Panc1 (cell line): ENCODE measurements around the gene ALG12. TPM values are rescaled to one million over a fixed set of nuclear protein-coding genes. Genes with fewer than 3 reads are reported as not detected.

Source experiments
- ATAC-seq: fragments of 200-7000 bp; cut with Tn5 transposase; 2 replicates; pipeline ENCODE4 v1.9.1; 2020; ENCODE audit warnings: mild to moderate bottlenecking, moderate library complexity
- BruUV-seq: library from RNA; stranded (reverse); fragments of 400-500 nt; replicated peaks from 2 replicates; lab custom pipeline; 2021; lab: Mats Ljungman, UMichigan
- CTCF ChIA-PET: fragments of 300-600 bp; sonication (Branson Sonifier 250); formaldehyde crosslinking; loops from one replicate; lab custom pipeline; 2022; ENCODE audit warnings: antibody characterized with exemption; lab: Charles Lee
- POLR2A ChIA-PET: fragments of 300-600 bp; sonication (Branson Sonifier 250); formaldehyde crosslinking; loops from one replicate; lab custom pipeline; 2022; ENCODE audit warnings: antibody characterized with exemption; lab: Charles Lee
- DNase-seq: peaks from one replicate; pipeline ENCODE4 v3.0.0-alpha.2; 2010; ENCODE audit warnings: low read depth, low spot score
- H3K27ac ChIP-seq: 2 replicates; pipeline ENCODE4 v1.5.1; 2011; ENCODE audit warnings: mild to moderate bottlenecking, low read length, inconsistent platforms
- H3K27me3 ChIP-seq: fragments of 200-500 bp; sonication (Bioruptor generic); 2 replicates; pipeline ENCODE4 v1.6.0; 2014; ENCODE audit warnings: low read length, inconsistent platforms; ENCODE audit not compliant: control insufficient read depth, insufficient read depth
- H3K36me3 ChIP-seq: fragments of 200-500 bp; sonication (Bioruptor generic); 2 replicates; pipeline ENCODE4 v1.5.1; 2014; ENCODE audit warnings: inconsistent platforms, mild to moderate bottlenecking, low read length, moderate library complexity; ENCODE audit not compliant: control insufficient read depth, insufficient read depth
- H3K4me1 ChIP-seq: 2 replicates; pipeline ENCODE4 v1.5.1; 2011; ENCODE audit warnings: inconsistent platforms, mild to moderate bottlenecking, low read length, moderate library complexity; ENCODE audit not compliant: control insufficient read depth, insufficient read depth
- H3K4me3 ChIP-seq, 2 experiments: 2 replicates each; pipeline ENCODE4 v1.5.1; 2011 to 2012; ENCODE audit warnings: low read depth in 2 of 2, low read length in 2 of 2, mild to moderate bottlenecking in 2 of 2, inconsistent platforms in 1 of 2, moderate library complexity in 1 of 2
- H3K9me3 ChIP-seq: fragments of 200-500 bp; sonication (Bioruptor generic); 2 replicates; pipeline ENCODE4 v1.5.1; 2014; ENCODE audit warnings: low read depth, mild to moderate bottlenecking, inconsistent platforms, low read length, moderate library complexity; ENCODE audit not compliant: control insufficient read depth, insufficient read depth
- POLR2AphosphoS5 ChIP-seq: IDR thresholded peaks from 2 replicates; pipeline ENCODE4 v1.6.1; 2012; ENCODE audit warnings: mild to moderate bottlenecking, low read depth, low read length, moderate library complexity
- SIN3A ChIP-seq: IDR thresholded peaks from 2 replicates; pipeline ENCODE4 v1.6.1; 2012; ENCODE audit warnings: low read depth, mild to moderate bottlenecking, low read length, moderate library complexity, borderline replicate concordance; ENCODE audit not compliant: insufficient read depth
- TCF7L2 ChIP-seq: IDR thresholded peaks from 2 replicates; pipeline ENCODE4 v1.6.1; 2011; ENCODE audit warnings: mild to moderate bottlenecking, low read depth, low read length, inconsistent platforms
- in situ Hi-C: cut with HindIII; loops from 2 replicates; pipeline ENCODE4 v1.10.0; 2016; ENCODE audit warnings: low sequenced_read_pairs, low pct_unique_long_range_greater_than_20kb
- intact Hi-C: fragments of 100-400 bp; cut with micrococcal nuclease; formaldehyde crosslinking; loops from one replicate; pipeline ENCODE4 v1.10.0; 2022; ENCODE audit not compliant: unreplicated experiment
- total RNA-seq: library from RNA; stranded (reverse); gene quantifications from one replicate; pipeline ENCODE4 v1.2.1, GENCODE V29; 2021; ENCODE audit not compliant: unreplicated experiment
- TF ChIP-seq, protein P1 (sequence below), 2 experiments: IDR thresholded peaks; 2 replicates each; pipeline ENCODE4 v1.6.1; 2011 to 2012; ENCODE audit warnings: low read depth in 2 of 2, control low read depth in 1 of 2, low read length in 1 of 2, mild to moderate bottlenecking in 1 of 2, moderate library complexity in 1 of 2; ENCODE audit not compliant: insufficient read depth in 1 of 2
- TF ChIP-seq, protein P2 (sequence below): fragments of 450-650 bp; IDR thresholded peaks from 2 replicates; pipeline ENCODE4 v1.5.1; 2017; ENCODE audit warnings: mild to moderate bottlenecking

The ALG12 gene
- total RNA-seq, 1 experiment from 2014 or later: 23.4 TPM

DNA sequence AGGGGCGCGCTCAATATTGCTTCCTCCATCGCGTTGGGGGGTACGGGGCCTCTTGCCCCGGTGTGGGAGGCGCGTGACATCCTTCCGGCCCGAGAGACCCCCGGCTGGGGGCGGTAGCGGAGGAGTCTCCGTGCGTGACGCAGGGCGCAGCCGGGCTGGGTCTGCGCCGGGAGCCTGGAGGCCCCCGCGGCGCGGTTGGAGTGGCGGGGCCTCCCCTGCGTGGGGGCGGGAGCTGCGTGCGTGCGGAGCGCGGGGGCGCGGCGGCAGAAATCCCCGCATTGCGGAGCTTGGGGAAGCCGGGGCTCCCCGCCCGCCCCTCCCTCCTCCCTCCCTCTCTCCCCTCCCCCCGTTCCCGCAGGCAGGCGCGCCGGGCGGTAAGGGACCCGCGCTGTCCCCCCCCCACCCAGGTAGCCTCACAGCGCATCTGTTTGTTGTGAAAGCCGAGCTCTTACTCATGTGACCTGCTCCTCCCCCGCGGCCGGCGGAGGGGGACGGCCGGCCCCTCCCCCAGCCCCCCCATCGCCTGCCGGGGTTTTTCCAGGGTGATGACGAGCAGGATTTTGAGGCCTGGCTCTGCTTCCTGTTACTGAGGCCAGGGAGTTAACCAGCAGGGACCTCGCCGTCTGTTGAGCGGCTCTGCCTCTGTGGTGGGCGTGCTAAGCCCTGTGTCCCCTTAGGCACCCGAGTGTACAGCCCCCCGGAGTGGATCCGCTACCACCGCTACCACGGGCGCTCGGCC lies 43.9 kb upstream of the ALG12 start:
- H3K27me3 ChIP-seq: no peaks in the 10 kb centered on the region
- in situ Hi-C loops: no loop called here
- peaks cover 54% of the 10 kb centered on the region for H3K4me1 ChIP-seq
- intact Hi-C loops: no loop called here
- H3K27ac ChIP-seq: peak overlapping the region; percentile 74
- POLR2A ChIA-PET: no interaction called here
- 0 out of 2 replicates have a peak, but pooled peaks have one; percentile 2 for ATAC-seq
- no peak for DNase-seq
- no TSS peak for BruUV-seq
- CTCF ChIA-PET: interaction anchor here (0.6 kb wide), 2 partner anchors 88 to 186 kb away, joined by 3 to 5 read pairs; no protein-coding TSS in a partner anchor
- H3K4me3 ChIP-seq: peak overlapping the region; percentile 70 to 71
- TF ChIP-seq TCF7L2 (no peak), SIN3A (peak; percentile 81; the same call in 1 of the 2 replicates), POLR2AphosphoS5 (no peak)
- TF ChIP-seq, protein P1, sequence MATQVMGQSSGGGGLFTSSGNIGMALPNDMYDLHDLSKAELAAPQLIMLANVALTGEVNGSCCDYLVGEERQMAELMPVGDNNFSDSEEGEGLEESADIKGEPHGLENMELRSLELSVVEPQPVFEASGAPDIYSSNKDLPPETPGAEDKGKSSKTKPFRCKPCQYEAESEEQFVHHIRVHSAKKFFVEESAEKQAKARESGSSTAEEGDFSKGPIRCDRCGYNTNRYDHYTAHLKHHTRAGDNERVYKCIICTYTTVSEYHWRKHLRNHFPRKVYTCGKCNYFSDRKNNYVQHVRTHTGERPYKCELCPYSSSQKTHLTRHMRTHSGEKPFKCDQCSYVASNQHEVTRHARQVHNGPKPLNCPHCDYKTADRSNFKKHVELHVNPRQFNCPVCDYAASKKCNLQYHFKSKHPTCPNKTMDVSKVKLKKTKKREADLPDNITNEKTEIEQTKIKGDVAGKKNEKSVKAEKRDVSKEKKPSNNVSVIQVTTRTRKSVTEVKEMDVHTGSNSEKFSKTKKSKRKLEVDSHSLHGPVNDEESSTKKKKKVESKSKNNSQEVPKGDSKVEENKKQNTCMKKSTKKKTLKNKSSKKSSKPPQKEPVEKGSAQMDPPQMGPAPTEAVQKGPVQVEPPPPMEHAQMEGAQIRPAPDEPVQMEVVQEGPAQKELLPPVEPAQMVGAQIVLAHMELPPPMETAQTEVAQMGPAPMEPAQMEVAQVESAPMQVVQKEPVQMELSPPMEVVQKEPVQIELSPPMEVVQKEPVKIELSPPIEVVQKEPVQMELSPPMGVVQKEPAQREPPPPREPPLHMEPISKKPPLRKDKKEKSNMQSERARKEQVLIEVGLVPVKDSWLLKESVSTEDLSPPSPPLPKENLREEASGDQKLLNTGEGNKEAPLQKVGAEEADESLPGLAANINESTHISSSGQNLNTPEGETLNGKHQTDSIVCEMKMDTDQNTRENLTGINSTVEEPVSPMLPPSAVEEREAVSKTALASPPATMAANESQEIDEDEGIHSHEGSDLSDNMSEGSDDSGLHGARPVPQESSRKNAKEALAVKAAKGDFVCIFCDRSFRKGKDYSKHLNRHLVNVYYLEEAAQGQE (IDR thresholded peaks at IDR 0.05; ENCODE audit: insufficient read depth in 1 of 2, low read depth in 2 of 2, low read length in 1 of 2): no peak
- TF ChIP-seq, protein P2, sequence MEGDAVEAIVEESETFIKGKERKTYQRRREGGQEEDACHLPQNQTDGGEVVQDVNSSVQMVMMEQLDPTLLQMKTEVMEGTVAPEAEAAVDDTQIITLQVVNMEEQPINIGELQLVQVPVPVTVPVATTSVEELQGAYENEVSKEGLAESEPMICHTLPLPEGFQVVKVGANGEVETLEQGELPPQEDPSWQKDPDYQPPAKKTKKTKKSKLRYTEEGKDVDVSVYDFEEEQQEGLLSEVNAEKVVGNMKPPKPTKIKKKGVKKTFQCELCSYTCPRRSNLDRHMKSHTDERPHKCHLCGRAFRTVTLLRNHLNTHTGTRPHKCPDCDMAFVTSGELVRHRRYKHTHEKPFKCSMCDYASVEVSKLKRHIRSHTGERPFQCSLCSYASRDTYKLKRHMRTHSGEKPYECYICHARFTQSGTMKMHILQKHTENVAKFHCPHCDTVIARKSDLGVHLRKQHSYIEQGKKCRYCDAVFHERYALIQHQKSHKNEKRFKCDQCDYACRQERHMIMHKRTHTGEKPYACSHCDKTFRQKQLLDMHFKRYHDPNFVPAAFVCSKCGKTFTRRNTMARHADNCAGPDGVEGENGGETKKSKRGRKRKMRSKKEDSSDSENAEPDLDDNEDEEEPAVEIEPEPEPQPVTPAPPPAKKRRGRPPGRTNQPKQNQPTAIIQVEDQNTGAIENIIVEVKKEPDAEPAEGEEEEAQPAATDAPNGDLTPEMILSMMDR: no peak
- no peaks in the 10 kb centered on the region for H3K9me3 ChIP-seq
- no peaks in the 10 kb centered on the region; the same call in none of the 2 replicates for H3K36me3 ChIP-seq

DNA sequence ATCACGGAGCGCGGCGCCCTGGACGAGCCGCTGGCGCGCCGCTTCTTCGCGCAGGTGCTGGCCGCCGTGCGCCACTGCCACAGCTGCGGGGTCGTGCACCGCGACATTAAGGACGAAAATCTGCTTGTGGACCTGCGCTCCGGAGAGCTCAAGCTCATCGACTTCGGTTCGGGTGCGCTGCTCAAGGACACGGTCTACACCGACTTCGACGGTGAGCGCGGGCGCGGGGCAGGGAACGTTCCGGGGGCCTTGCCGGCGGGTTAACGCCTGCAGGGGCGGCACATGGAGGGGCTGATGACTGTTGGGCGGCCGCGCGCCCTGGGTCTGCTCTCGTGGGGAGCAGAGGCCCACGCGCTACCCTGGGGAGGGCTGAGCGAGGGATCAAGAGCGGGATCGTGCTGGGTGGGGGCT lies 43.4 kb upstream of the ALG12 start:
- in situ Hi-C loops (no loop called here), intact Hi-C loops (no loop called here)
- H3K27me3 ChIP-seq: no peaks in the 10 kb centered on the region
- H3K9me3 ChIP-seq: no peaks in the 10 kb centered on the region
- H3K36me3 ChIP-seq: no peaks in the 10 kb centered on the region; the same call in none of the 2 replicates
- peak overlapping the region; percentile 70 to 71 for H3K4me3 ChIP-seq
- no peak for DNase-seq
- ChIA-PET CTCF (no interaction called here), POLR2A (no interaction called here)
- no peak for ATAC-seq
- peak overlapping the region; percentile 69 for H3K27ac ChIP-seq
- H3K4me1 ChIP-seq: peaks cover 48% of the 10 kb centered on the region
- TF ChIP-seq, protein P2: no peak
- TF ChIP-seq POLR2AphosphoS5: no peak
- no peak for TF ChIP-seq TCF7L2
- TF ChIP-seq, protein P1 (IDR thresholded peaks at IDR 0.05; ENCODE audit: insufficient read depth in 1 of 2, low read depth in 2 of 2, low read length in 1 of 2): no peak
- no peak for TF ChIP-seq SIN3A
- no TSS peak for BruUV-seq
